OCI-LY7 (cell line): ENCODE data around the gene GFY. TPM values are rescaled to one million over a fixed set of nuclear protein-coding genes. Genes with fewer than 3 reads are reported as not detected.

ENCODE experiments used
- BruUV-seq: library from RNA; stranded (reverse); fragments of 400-500 nt; replicated peaks from 2 replicates; lab custom pipeline; 2021; lab: Mats Ljungman, UMichigan
- CTCF ChIA-PET: fragments of 300-600 bp; sonication (Branson Sonifier 250); formaldehyde crosslinking; loops from one replicate; lab custom pipeline; 2022; ENCODE audit warnings: antibody characterized with exemption; ENCODE audit not compliant: unreplicated experiment; lab: Charles Lee
- POLR2A ChIA-PET: fragments of 300-600 bp; sonication (Branson Sonifier 250); formaldehyde crosslinking; loops from one replicate; lab custom pipeline; 2022; ENCODE audit warnings: antibody characterized with exemption; lab: Charles Lee
- DNase-seq: peaks from one replicate; pipeline ENCODE4 v3.0.0-alpha.2; 2015; ENCODE audit warnings: low spot score
- H2AFZ ChIP-seq: fragments of 200-600 bp; sonication (generic), shearing (Covaris generic); 2 replicates; pipeline ENCODE4 v1.6.1; 2014; ENCODE audit warnings: mild to moderate bottlenecking, antibody characterized with exemption, low read length, moderate library complexity
- H3K27ac ChIP-seq: fragments of 200-600 bp; sonication (generic); 2 replicates; pipeline ENCODE4 v1.5.1; 2014; ENCODE audit warnings: mixed run types, low read depth, mild to moderate bottlenecking, moderate library complexity, low read length, inconsistent platforms; ENCODE audit not compliant: poor library complexity, severe bottlenecking
- H3K36me3 ChIP-seq: fragments of 200-600 bp; sonication (generic); 2 replicates; pipeline ENCODE4 v1.6.1; 2014; ENCODE audit warnings: mild to moderate bottlenecking, antibody characterized with exemption, low read length, moderate library complexity, mixed read lengths; ENCODE audit not compliant: insufficient read depth
- H3K4me1 ChIP-seq: fragments of 200-600 bp; sonication (generic); 2 replicates; pipeline ENCODE4 v1.5.1; 2014; ENCODE audit warnings: mild to moderate bottlenecking, low read length; ENCODE audit not compliant: insufficient read depth, poor library complexity, severe bottlenecking
- H3K4me2 ChIP-seq: fragments of 200-600 bp; sonication (generic); 2 replicates; pipeline ENCODE4 v1.6.1; 2014; ENCODE audit warnings: mild to moderate bottlenecking, low read length
- H3K4me3 ChIP-seq: fragments of 200-600 bp; sonication (generic); 2 replicates; pipeline ENCODE4 v1.5.1; 2014; ENCODE audit warnings: mild to moderate bottlenecking, low read depth, low read length; ENCODE audit not compliant: poor library complexity, severe bottlenecking
- H3K79me2 ChIP-seq: fragments of 200-600 bp; sonication (generic); 2 replicates; pipeline ENCODE4 v1.6.1; 2016; ENCODE audit warnings: low read depth, mild to moderate bottlenecking, low read length, moderate library complexity, mixed read lengths; ENCODE audit not compliant: insufficient read depth
- H3K9me2 ChIP-seq: fragments of 200-600 bp; sonication (generic); 2 replicates; pipeline ENCODE4 v1.6.1; 2016; ENCODE audit warnings: mild to moderate bottlenecking, low read length, mixed read lengths; ENCODE audit not compliant: insufficient read depth
- H3K9me3 ChIP-seq: fragments of 200-600 bp; sonication (generic); 2 replicates; pipeline ENCODE4 v1.6.1; 2014; ENCODE audit warnings: mild to moderate bottlenecking, mixed run types, low read length, mixed read lengths
- H4K20me1 ChIP-seq: fragments of 200-600 bp; sonication (generic); 2 replicates; pipeline ENCODE4 v1.6.1; 2014; ENCODE audit warnings: mild to moderate bottlenecking, antibody characterized with exemption, low read length, moderate library complexity, mixed read lengths; ENCODE audit not compliant: insufficient read depth
- EZH2phosphoT487 ChIP-seq: fragments of 200-600 bp; sonication (generic); IDR thresholded peaks from 2 replicates; pipeline ENCODE4 v1.6.1; 2018; ENCODE audit warnings: low read depth, borderline replicate concordance, mild to moderate bottlenecking, mixed run types, antibody characterized with exemption, low read length, moderate library complexity, mixed read lengths
- intact Hi-C: fragments of 100-400 bp; cut with micrococcal nuclease; formaldehyde crosslinking; loops from one replicate; pipeline ENCODE4 v1.10.0; 2022; ENCODE audit not compliant: unreplicated experiment
- total RNA-seq, 2 experiments: library from RNA; depleted of rRNA in 1 of 2; stranded (reverse); fragments of >200 nt in 1 of 2; shearing (Covaris generic) in 1 of 2; gene quantifications; 2 replicates each; pipeline ENCODE4 v1.2.3, GENCODE V29; 2014 to 2022
- TF ChIP-seq, protein P1 (sequence below): fragments of 200-600 bp; sonication (generic); conservative IDR thresholded peaks from 2 replicates; pipeline ENCODE4 v1.5.1; 2014; ENCODE audit warnings: mild to moderate bottlenecking, antibody characterized with exemption, low read length, moderate library complexity, mixed read lengths

The GFY gene
- total RNA-seq, 2 experiments from 2014 or later, result not detected

DNA sequence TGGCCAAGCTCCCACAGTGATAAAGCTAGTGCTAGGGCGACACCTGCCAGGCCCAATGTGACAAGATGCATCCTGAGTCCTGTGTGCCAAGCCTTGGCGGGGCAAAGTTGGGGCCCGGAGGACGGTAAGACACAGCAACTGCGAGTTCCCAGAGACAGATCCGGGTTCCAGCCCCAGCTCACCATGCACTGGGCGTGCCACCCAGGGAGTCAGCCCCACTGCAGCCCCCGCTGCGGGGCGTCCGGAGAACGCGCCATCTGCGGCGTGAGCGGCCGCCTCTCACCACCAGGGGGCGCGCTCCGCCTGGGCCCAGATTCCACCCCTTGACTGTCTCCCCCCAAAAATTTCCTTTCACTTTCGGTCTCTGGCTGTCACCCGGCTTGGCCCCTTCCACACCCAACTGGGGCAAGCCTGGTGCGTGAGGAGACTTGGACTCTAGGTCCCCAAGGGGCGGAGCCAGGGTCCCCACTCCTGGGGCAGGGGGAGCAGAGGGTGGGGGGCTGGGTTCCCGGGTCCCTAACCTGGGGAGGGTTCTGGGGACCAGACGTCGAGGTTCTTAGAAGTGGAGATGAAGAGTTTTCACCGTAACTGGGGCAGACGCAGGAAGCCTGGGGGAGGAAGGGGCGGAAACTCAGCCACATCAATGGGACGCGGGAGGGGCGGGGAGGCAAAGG is 48.8 kb downstream of the GFY start, which contains the start of gene FLT3LG:
Gene FLT3LG (plus strand): TSS at position 348 of the 674 bp plus-strand sequence. CDS start 425 bp downstream, outside the sequence.
- Histone ChIP-seq H3K4me3 (peak within 1 kb of the TSS; percentile 69), H3K36me3 (peaks cover 21% of the 10 kb centered on the region; the same call in 1 of the 2 replicates), H4K20me1 (no peaks in the 10 kb centered on the region), H3K9me3 (no peaks in the 10 kb centered on the region), H3K79me2 (no peaks in the 10 kb centered on the region), H3K4me2 (peak within 1 kb of the TSS; percentile 97), H3K4me1 (peaks cover 42% of the 10 kb centered on the region), H2AFZ (peak within 1 kb of the TSS; percentile 62), H3K27ac (peak within 1 kb of the TSS; percentile 44), H3K9me2 (no peaks in the 10 kb centered on the region)
- no peak for TF ChIP-seq EZH2phosphoT487
- TF ChIP-seq, protein P1, sequence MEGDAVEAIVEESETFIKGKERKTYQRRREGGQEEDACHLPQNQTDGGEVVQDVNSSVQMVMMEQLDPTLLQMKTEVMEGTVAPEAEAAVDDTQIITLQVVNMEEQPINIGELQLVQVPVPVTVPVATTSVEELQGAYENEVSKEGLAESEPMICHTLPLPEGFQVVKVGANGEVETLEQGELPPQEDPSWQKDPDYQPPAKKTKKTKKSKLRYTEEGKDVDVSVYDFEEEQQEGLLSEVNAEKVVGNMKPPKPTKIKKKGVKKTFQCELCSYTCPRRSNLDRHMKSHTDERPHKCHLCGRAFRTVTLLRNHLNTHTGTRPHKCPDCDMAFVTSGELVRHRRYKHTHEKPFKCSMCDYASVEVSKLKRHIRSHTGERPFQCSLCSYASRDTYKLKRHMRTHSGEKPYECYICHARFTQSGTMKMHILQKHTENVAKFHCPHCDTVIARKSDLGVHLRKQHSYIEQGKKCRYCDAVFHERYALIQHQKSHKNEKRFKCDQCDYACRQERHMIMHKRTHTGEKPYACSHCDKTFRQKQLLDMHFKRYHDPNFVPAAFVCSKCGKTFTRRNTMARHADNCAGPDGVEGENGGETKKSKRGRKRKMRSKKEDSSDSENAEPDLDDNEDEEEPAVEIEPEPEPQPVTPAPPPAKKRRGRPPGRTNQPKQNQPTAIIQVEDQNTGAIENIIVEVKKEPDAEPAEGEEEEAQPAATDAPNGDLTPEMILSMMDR, result peak; percentile 99
- peak; percentile 87 for DNase-seq
- no TSS peak for BruUV-seq
- intact Hi-C loops, result no loop called here
- ChIA-PET POLR2A (interaction anchor here (0.6 to 1.4 kb wide), 2 partner anchors 15 to 20 kb away, joined by 3 to 4 read pairs; no protein-coding TSS in a partner anchor), CTCF (interaction anchor here (1.2 kb wide), 1 partner anchor 21 kb away, joined by 3 read pairs; the partner anchor contains the start of gene ALDH16A1)

- ChIA-PET POLR2A (no interaction called here), CTCF (no interaction called here)
- peaks cover 18% of the 10 kb centered on the region; the same call in 1 of the 2 replicates for H3K36me3 ChIP-seq
- no peaks in the 10 kb centered on the region for H3K79me2 ChIP-seq
- H3K4me3 ChIP-seq, result peak overlapping the region; percentile 69
- no peaks in the 10 kb centered on the region for H3K9me2 ChIP-seq
- no peak for DNase-seq
- intact Hi-C loops, result no loop called here
- no TSS peak for BruUV-seq
- H3K9me3 ChIP-seq, result no peaks in the 10 kb centered on the region
- H3K4me2 ChIP-seq, result peak overlapping the region; percentile 97
- TF ChIP-seq EZH2phosphoT487, result no peak
- TF ChIP-seq, protein P1, result no peak
- H3K4me1 ChIP-seq, result peaks cover 40% of the 10 kb centered on the region
- H3K27ac ChIP-seq, result peak overlapping the region; percentile 44
- H4K20me1 ChIP-seq, result no peaks in the 10 kb centered on the region
- no peak overlapping the region for H2AFZ ChIP-seq
These were observed 49.3 kb downstream of the GFY start for GRCh38 chr19:49474542-49474924.
